Peyer's patch (tissue), 4 donors: ENCODE results near the gene PPIA.
"Not testable (repeated sequence)": the region's sequence is repeated elsewhere in the genome, so short reads cannot be mapped to it uniquely, and the experiment has no call there.

Source experiments
- CTCF ChIP-seq, 6 experiments: fragments of 450-650 bp in 4 of 6; fragments of 200-600 bp in 2 of 6; sonication (generic) in 1 of 6; IDR thresholded peaks; one replicate each; pipeline ENCODE4 v1.5.1; 2017 to 2019; ENCODE audit warnings: antibody characterized with exemption in 6 of 6, mild to moderate bottlenecking in 3 of 6, moderate library complexity in 1 of 6
- POLR2A ChIP-seq, 2 donors: fragments of 450-650 bp; IDR thresholded peaks; one replicate each; pipeline ENCODE4 v1.5.1; 2017; ENCODE audit warnings: antibody characterized with exemption in 2 of 2, mild to moderate bottlenecking in 2 of 2, moderate library complexity in 2 of 2

GRCh38 chr7:44846390-44846789 lies 49.9 kb downstream of the PPIA start:
- TF ChIP-seq CTCF, POLR2A (IDR thresholded peaks at IDR 0.05): not testable (repeated sequence)
